ENCODE measurements around the gene DOCK3.
"Not testable (repeated sequence)": the region's sequence is repeated elsewhere in the genome, so short reads cannot be mapped to it uniquely, and the experiment has no call there.

Gene DOCK3

DNA sequence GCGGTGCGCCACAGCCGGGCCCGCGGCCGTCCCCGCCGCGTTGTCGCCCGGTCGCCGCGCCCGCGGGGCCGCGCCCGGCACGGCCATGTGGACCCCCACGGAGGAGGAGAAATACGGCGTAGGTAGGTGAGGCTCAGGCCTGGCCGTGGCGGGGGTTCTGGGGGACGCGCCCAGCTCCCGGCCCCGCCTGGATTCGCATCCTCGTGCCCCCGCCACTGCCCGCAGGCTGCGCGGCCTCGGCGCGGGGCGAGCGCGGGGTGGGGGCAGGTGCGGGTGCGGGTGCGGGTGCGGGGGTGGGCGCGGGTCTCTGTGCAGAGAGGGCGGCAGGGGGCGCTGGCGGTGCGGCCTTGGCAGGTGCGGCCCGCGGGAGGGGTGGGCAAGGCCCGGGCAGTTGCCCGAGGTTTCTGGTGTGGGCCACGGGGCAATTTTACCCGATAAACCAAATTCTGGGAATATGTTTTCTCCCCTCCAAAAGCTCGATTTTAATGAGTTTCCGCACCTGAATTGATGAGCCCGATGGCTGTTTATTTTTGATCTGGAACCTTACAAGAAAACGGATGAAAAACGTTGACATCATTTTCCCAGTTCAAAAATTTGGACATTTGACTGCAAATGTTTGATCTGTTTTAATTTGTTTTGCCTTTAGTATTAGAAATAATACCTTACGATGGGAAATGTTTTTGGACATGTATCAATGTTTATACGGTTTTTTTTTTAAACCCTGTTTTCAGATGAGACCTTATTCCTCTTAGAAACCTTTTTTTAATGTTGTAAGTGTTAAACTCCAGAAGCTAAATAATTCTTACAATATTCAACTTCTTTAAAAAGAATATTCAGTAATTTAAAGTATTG, 678 bp downstream of the DOCK3 start:
- DNase-seq (ENCODE audit: low read depth) = no peak
- H3K4me3 ChIP-seq (ENCODE audit: low read depth, low read length) = no peak overlapping the region
- TF ChIP-seq, protein P1, sequence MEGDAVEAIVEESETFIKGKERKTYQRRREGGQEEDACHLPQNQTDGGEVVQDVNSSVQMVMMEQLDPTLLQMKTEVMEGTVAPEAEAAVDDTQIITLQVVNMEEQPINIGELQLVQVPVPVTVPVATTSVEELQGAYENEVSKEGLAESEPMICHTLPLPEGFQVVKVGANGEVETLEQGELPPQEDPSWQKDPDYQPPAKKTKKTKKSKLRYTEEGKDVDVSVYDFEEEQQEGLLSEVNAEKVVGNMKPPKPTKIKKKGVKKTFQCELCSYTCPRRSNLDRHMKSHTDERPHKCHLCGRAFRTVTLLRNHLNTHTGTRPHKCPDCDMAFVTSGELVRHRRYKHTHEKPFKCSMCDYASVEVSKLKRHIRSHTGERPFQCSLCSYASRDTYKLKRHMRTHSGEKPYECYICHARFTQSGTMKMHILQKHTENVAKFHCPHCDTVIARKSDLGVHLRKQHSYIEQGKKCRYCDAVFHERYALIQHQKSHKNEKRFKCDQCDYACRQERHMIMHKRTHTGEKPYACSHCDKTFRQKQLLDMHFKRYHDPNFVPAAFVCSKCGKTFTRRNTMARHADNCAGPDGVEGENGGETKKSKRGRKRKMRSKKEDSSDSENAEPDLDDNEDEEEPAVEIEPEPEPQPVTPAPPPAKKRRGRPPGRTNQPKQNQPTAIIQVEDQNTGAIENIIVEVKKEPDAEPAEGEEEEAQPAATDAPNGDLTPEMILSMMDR (IDR thresholded peaks at IDR 0.05; ENCODE audit: insufficient read depth, low read depth, low read length, missing control alignments) = peak; percentile 37

DNA sequence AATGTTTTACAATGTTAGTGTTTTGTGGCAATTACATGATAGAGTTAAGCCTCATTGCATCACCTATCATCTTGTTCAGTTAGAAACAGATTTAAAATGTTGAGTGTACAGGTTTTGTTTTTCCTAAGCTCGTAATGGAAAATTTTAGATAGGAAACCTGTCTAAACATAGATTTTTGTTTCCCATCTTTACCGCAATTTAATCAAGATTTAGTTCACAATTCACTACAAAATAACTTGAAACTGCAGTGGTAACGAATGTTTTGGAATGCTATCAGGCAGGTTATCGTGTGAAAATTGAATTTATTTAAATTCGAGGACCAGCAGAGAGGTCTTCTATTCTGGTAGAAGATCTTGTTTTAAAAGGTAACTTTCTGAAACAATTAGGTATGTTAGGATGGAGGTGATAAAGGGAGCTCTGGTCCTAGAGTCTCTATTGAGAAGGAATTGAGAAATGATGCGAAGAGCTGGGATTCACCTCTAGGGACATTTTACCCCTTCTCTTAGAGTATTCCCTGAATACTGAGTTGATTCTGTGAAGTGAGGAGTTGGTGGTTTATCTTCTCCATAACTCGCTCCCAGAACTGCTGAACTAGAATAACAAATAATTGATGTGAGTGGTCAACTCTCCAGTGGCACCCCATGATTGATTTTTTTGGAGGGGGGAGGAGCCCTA, 1.4 kb downstream of the DOCK3 start:
- DNase-seq (ENCODE audit: low read depth) = no peak
- TF ChIP-seq, protein P1 (IDR thresholded peaks at IDR 0.05; ENCODE audit: insufficient read depth, low read depth, low read length, missing control alignments) = no peak

DNA sequence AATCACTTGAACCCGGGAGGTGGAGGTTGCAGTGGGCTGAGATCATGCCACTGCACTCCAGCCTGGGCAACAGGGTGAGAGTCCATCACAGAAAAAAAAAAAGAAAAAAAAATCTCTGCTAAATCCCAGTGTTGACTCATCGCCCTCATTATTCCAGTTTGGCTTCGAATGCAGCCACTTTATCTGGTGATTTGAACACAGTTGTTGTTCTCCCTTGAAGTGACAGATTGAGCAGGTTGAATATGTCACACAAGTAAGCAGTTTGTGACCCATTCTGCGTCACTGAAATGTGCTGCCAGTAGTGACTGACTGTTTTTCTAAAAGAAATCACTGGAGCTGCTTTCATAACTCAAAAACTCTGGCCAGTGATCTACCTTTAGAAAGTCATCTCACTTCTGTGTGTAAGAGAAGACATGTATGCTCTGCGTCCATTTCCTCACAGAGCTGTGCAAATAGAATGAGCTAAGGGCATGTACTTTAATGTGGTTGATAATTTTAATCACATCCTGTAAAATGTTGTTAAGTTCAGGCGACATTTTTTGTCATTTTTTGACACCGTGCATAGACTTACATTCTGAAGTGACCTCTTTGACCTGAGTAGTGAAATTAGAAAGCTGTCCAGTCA, 12.5 kb downstream of the DOCK3 start:
- H3K4me3 ChIP-seq (ENCODE audit: low read depth, low read length) = no peak overlapping the region
- DNase-seq (ENCODE audit: low read depth) = no peak
- TF ChIP-seq, protein P1 (IDR thresholded peaks at IDR 0.05; ENCODE audit: insufficient read depth, low read depth, low read length, missing control alignments) = no peak

More for the DNA sequence above, 1.4 kb downstream of the DOCK3 start:
- H3K4me3 ChIP-seq (ENCODE audit: low read depth, low read length) = no peak overlapping the region

DNA sequence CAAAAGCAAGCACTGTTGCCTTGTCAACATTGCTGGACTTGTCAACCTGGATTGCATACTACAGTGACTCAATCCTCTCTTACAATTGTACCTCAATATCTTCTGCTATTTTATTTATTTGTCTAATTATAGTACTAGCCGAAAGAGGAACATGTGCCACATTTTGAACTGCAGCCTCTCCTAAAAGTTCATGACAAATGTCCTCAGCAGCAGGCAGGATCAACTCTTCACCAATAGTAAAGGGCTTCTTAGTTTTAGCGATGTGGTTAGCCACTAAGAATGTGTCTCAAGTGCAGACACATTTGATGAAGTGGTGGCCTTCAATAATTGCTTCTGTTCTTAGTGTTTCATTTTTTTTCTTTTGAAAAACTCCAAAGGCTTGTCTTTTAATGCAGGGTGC, 13.2 kb downstream of the DOCK3 start:
- no peak overlapping the region for H3K4me3 ChIP-seq (ENCODE audit: low read depth, low read length)
- no peak for DNase-seq (ENCODE audit: low read depth)
- TF ChIP-seq, protein P1 (IDR thresholded peaks at IDR 0.05; ENCODE audit: insufficient read depth, low read depth, low read length, missing control alignments) = no peak

DNA sequence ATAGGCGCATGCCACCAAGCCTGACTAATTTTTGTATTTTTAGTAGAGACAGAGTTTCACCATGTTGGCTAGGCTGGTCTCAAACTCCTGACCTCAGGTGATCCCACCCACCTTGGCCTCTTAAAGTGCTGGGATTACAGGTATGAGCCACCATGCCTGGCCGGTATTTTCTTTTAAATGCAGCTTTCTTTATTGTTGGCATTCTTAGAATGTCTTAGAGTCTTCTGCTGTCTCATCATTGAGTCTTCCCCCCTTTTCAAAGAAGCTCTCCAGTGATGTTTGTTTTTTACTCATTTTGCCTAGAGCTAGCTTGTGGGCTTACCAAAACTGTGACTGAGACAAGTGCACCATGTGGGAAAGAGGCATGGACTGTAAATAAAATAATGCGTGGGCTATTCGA, 13.9 kb downstream of the DOCK3 start:
- H3K4me3 ChIP-seq (ENCODE audit: low read depth, low read length); DNase-seq (ENCODE audit: low read depth): not testable (repeated sequence)

DNA sequence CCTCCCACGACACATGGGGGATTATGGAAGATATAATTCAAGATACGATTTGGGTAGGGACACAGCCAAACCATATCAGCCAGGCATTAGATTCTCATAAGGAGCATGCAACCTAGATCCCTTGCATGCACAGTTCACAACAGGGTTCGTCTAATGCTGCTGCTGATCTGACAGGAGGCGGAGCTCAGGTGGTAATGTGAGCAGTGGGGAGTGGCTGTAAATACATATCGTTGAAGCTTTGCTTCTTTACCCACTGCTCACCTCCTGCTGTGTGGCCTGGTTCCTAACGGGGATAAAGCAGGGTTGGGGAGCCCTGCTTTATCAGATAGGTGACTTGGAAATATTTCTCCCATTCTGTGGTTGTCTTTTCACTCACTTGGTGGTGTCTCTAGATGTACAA, 14.8 kb downstream of the DOCK3 start:
- TF ChIP-seq, protein P1 (IDR thresholded peaks at IDR 0.05; ENCODE audit: insufficient read depth, low read depth, low read length, missing control alignments) = no peak
- no peak overlapping the region for H3K4me3 ChIP-seq (ENCODE audit: low read depth, low read length)
- no peak for DNase-seq (ENCODE audit: low read depth)

DNA sequence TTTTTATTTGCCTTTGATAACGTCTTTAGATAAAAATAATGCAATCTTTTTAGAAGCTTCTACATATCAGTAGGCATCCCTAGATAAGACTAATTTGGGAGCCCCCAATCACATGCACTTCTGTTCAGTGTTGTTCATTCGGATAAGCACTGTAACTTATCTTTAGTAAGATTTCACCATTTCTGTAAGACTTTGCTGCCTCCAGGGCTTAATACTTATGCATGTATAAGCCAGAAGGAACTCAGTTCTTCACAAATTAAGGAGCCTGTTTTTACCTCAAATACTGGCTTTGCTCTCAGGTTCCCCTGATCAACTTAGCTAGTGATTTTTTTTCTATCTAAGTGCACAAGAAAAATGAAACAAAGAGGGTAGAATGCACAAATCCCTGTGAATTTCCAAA, 20.3 kb downstream of the DOCK3 start:
- DNase-seq (ENCODE audit: low read depth) = no peak
- TF ChIP-seq, protein P1 (IDR thresholded peaks at IDR 0.05; ENCODE audit: insufficient read depth, low read depth, low read length, missing control alignments) = no peak

More for the DNA sequence above, 20.3 kb downstream of the DOCK3 start:
- H3K4me3 ChIP-seq (ENCODE audit: low read depth, low read length) = no peak overlapping the region
